GM18861 (cell line): Measurements from ENCODE around the gene EMILIN2.
"Not testable (repeated sequence)": the region's sequence is repeated elsewhere in the genome, so short reads cannot be mapped to it uniquely, and the experiment has no call there.

Experiments
- ATAC-seq: cut with Tn5 transposase; IDR thresholded peaks from one replicate; pipeline ENCODE4 v1.9.1; 2021; ENCODE audit not compliant: unreplicated experiment

EMILIN2 gene

GRCh38 chr18:2846636-2847316 is at the start of gene EMILIN2:
TSS of gene EMILIN2 (plus strand) at chr18:2847006. CDS start at chr18:2847189, 183 bp downstream.
- no peak for ATAC-seq

- ATAC-seq: peak; percentile 54
These were observed 48.9 kb upstream of the EMILIN2 start for GRCh38 chr18:2797951-2798350.

GRCh38 chr18:2799369-2799768 is 47.4 kb upstream of the EMILIN2 start:
- ATAC-seq: no peak

GRCh38 chr18:2805970-2806943 is 40.5 kb upstream of the EMILIN2 start:
- ATAC-seq: no peak

- not testable (repeated sequence) for ATAC-seq
These were observed 38.2 kb upstream of the EMILIN2 start for GRCh38 chr18:2808640-2809039.

- not testable (repeated sequence) for ATAC-seq
These were observed 37.1 kb upstream of the EMILIN2 start for GRCh38 chr18:2809666-2810183.

- ATAC-seq: no peak
These were observed 35.4 kb upstream of the EMILIN2 start for GRCh38 chr18:2811416-2811815.

- no peak for ATAC-seq
These were observed 31.9 kb upstream of the EMILIN2 start for GRCh38 chr18:2814928-2815327.

GRCh38 chr18:2818281-2818680 is 28.5 kb upstream of the EMILIN2 start:
- ATAC-seq: no peak

- no peak for ATAC-seq
These were observed 25.1 kb upstream of the EMILIN2 start for GRCh38 chr18:2821695-2822094.

GRCh38 chr18:2822213-2822921 is 24.4 kb upstream of the EMILIN2 start:
- ATAC-seq: no peak

GRCh38 chr18:2823202-2823601 is 23.6 kb upstream of the EMILIN2 start:
- no peak for ATAC-seq

GRCh38 chr18:2823966-2824365 is 22.8 kb upstream of the EMILIN2 start:
- ATAC-seq: no peak

- no peak for ATAC-seq
These were observed 21.9 kb upstream of the EMILIN2 start for GRCh38 chr18:2824865-2825264.

- no peak for ATAC-seq
These were observed 21.1 kb upstream of the EMILIN2 start for GRCh38 chr18:2825613-2826175.

GRCh38 chr18:2826581-2826980 is 20.2 kb upstream of the EMILIN2 start:
- ATAC-seq: no peak

GRCh38 chr18:2827061-2827460 is 19.7 kb upstream of the EMILIN2 start:
- no peak for ATAC-seq

- not testable (repeated sequence) for ATAC-seq
These were observed 10.7 kb upstream of the EMILIN2 start for GRCh38 chr18:2836118-2836517.

- not testable (repeated sequence) for ATAC-seq
These were observed 9.5 kb upstream of the EMILIN2 start for GRCh38 chr18:2837290-2837689.

GRCh38 chr18:2839202-2839601 is 7.6 kb upstream of the EMILIN2 start:
- ATAC-seq: no peak

GRCh38 chr18:2840521-2840920 is 6.3 kb upstream of the EMILIN2 start:
- no peak for ATAC-seq
